GM12878 (cell line): ENCODE results near the gene MNAT1. TPM values are rescaled to one million over a fixed set of nuclear protein-coding genes. Genes with fewer than 3 reads are reported as not detected.

Source experiments
- ATAC-seq: fragments of 200-7000 bp; cut with Tn5 transposase; 3 replicates; pipeline ENCODE4 v1.9.1; 2020; ENCODE audit warnings: mild to moderate bottlenecking, moderate library complexity
- BruUV-seq: library from RNA; stranded (reverse); fragments of 400-500 nt; replicated peaks from 2 replicates; lab custom pipeline; 2021; lab: Mats Ljungman, UMichigan
- CTCF ChIA-PET: fragments of 300-600 bp; sonication (Branson Sonifier 250); formaldehyde crosslinking; extraction: SDS; loops from one replicate; lab custom pipeline; 2021; ENCODE audit warnings: inconsistent platforms; lab: Yijun Ruan, JAX
- POLR2A ChIA-PET: fragments of 350-600 bp; formaldehyde crosslinking; extraction: SDS; loops from one replicate; lab custom pipeline; 2021; ENCODE audit warnings: inconsistent platforms; lab: Charles Lee
- RAD21 ChIA-PET: fragments of 300-600 bp; sonication (Branson Sonifier 250); formaldehyde crosslinking; loops from one replicate; lab custom pipeline; 2023; ENCODE audit warnings: antibody characterized with exemption; ENCODE audit not compliant: unreplicated experiment; lab: Charles Lee
- SMC1A ChIA-PET: fragments of 300-600 bp; sonication (Branson Sonifier 250); formaldehyde crosslinking; loops from one replicate; lab custom pipeline; 2023; ENCODE audit not compliant: unreplicated experiment, uncharacterized antibody; lab: Charles Lee
- DNase-seq: peaks from one replicate; pipeline ENCODE4 v3.0.0-alpha.2; 2011; ENCODE audit warnings: low read depth, low spot score
- FAIRE-seq: peaks from 3 replicates; lab custom pipeline; 2011; peaks lifted over from hg19 to GRCh38; lab: Jason Lieb, UNC
- H2AFZ ChIP-seq: 2 replicates; pipeline ENCODE4 v1.6.0; 2011; ENCODE audit warnings: low read depth, low read length, control low read depth; ENCODE audit not compliant: control insufficient read depth
- H3K27ac ChIP-seq: 2 replicates; pipeline ENCODE4 v1.5.1; 2011; ENCODE audit warnings: control low read depth; ENCODE audit not compliant: control insufficient read depth, insufficient read depth
- H3K27me3 ChIP-seq, 2 experiments: replicated peaks in 1 of 2; 2 replicates each; pipeline versions ENCODE4 v1.6.0 to v1.6.1; 2011; ENCODE audit warnings: low read length in 1 of 2; ENCODE audit not compliant: control insufficient read depth in 2 of 2, insufficient read depth in 2 of 2
- H3K36me3 ChIP-seq, 2 experiments: 2 replicates each; pipeline ENCODE4 v1.5.1; 2011; ENCODE audit warnings: low read length in 1 of 2; ENCODE audit not compliant: control insufficient read depth in 2 of 2, insufficient read depth in 2 of 2
- H3K4me1 ChIP-seq: 2 replicates; pipeline ENCODE4 v1.6.1; 2011; ENCODE audit warnings: mild to moderate bottlenecking, low read length, moderate library complexity, mixed read lengths; ENCODE audit not compliant: control insufficient read depth, insufficient read depth
- H3K4me2 ChIP-seq: 2 replicates; pipeline ENCODE4 v1.6.0; 2011; ENCODE audit warnings: control low read depth; ENCODE audit not compliant: control insufficient read depth, insufficient read depth
- H3K4me3 ChIP-seq: fragments of 200-600 bp; sonication (generic); 2 replicates; pipeline ENCODE4 v1.5.1; 2016
- H3K79me2 ChIP-seq: 2 replicates; pipeline ENCODE4 v1.6.0; 2011; ENCODE audit warnings: low read length; ENCODE audit not compliant: control insufficient read depth, insufficient read depth
- H3K9ac ChIP-seq: 2 replicates; pipeline ENCODE4 v1.8.0; 2011; ENCODE audit warnings: low read length, control low read depth, mixed read lengths; ENCODE audit not compliant: control insufficient read depth, insufficient read depth
- H3K9me3 ChIP-seq: replicated peaks from 3 replicates; pipeline ENCODE4 v1.5.1; 2011; ENCODE audit warnings: mild to moderate bottlenecking, low read length; ENCODE audit not compliant: control insufficient read depth, insufficient read depth
- H4K20me1 ChIP-seq: 2 replicates; pipeline ENCODE4 v1.6.0; 2011; ENCODE audit not compliant: control insufficient read depth, insufficient read depth
- BCL11A ChIP-seq: IDR thresholded peaks from 2 replicates; pipeline ENCODE4 v1.6.1; 2011; ENCODE audit warnings: low read depth, low read length
- E2F8 ChIP-seq: fragments of 450-650 bp; IDR thresholded peaks from 2 replicates; pipeline ENCODE4 v1.6.1; 2018; ENCODE audit warnings: mild to moderate bottlenecking, low read depth, moderate library complexity; ENCODE audit not compliant: partially characterized antibody
- KAT2A ChIP-seq: conservative IDR thresholded peaks from 2 replicates; pipeline ENCODE4 v1.6.1; 2011; ENCODE audit warnings: low read depth, low read length; ENCODE audit not compliant: control insufficient read depth
- MLLT1 ChIP-seq: fragments of 450-650 bp; IDR thresholded peaks from 2 replicates; pipeline ENCODE4 v1.6.1; 2016; ENCODE audit warnings: mild to moderate bottlenecking
- NFYB ChIP-seq: IDR thresholded peaks from 2 replicates; pipeline ENCODE4 v1.6.1; 2011; ENCODE audit warnings: low read depth, mild to moderate bottlenecking, low read length, improper control_type of control experiment, moderate library complexity; ENCODE audit not compliant: insufficient read depth
- RELB ChIP-seq: fragments of 450-650 bp; IDR thresholded peaks from 2 replicates; pipeline ENCODE4 v1.6.1; 2017; ENCODE audit warnings: low read depth, mild to moderate bottlenecking, moderate library complexity
- WGBS: methylation state at CpG from one replicate; pipeline ENCODE4 v1.1.6; 2016; ENCODE audit warnings: low lambda C conversion rate; ENCODE audit not compliant: insufficient replicate concordance, insufficient coverage; ENCODE audit errors: missing lambda C conversion rate; 5-methylcytosine and 5-hydroxymethylcytosine counted together
- in situ Hi-C: fragments of 300-500 bp; cut with MboI; formaldehyde crosslinking; loops from 9 replicates; pipeline ENCODE4 v1.14.3; 2018; ENCODE audit warnings: mixed read lengths
- intact Hi-C: fragments of 100-400 bp; cut with micrococcal nuclease; formaldehyde crosslinking; loops from one replicate; pipeline ENCODE4 v1.14.2; 2022; ENCODE audit not compliant: unreplicated experiment
- polyA plus RNA-seq, 11 experiments: library from polyadenylated mRNA; depleted of rRNA in 4 of 11; unstranded in 6 of 11; stranded (reverse) in 5 of 11; fragments of >200 nt; fragmentation: Nextera tagmentation in 4 of 11; fragmentation: Illumina TruSeq in 1 of 11; extraction: Ambion mirVana in 4 of 11; extraction: Trizol in 1 of 11; gene quantifications; 1 replicate in 1 of 11; 2 replicates in 10 of 11; pipeline versions ENCODE4 v1.2.1 to v1.2.3, GENCODE V29; 2011 to 2016; ENCODE audit warnings: inconsistent platforms in 2 of 11, missing spikeins in 2 of 11, low read depth in 1 of 11
- total RNA-seq, 4 experiments: library from RNA; depleted of rRNA in 3 of 4; stranded (reverse); fragments of >200 nt in 3 of 4; fragmentation: Illumina TruSeq in 1 of 4; extraction: Trizol in 1 of 4; gene quantifications; 2 replicates each; pipeline versions ENCODE4 v1.2.1 to v1.2.3, GENCODE V29; 2013 to 2021
- TF ChIP-seq, protein P1 (sequence below): fragments of 450-650 bp; IDR thresholded peaks from 2 replicates; pipeline ENCODE4 v1.6.1; 2014; ENCODE audit warnings: mild to moderate bottlenecking

Gene MNAT1
- total and polyA plus RNA-seq, 10 of the 15 experiments (the other 5 are each of a cell fraction or from before 2014, with no cell fraction given), result 26.5 to 67.4 (median 40.8) TPM

- intact Hi-C loops (no loop called here), in situ Hi-C loops (no loop called here)
- FAIRE-seq (no peak), DNase-seq (no peak)
- no peaks in the 10 kb centered on the region for H3K4me1 ChIP-seq
- H3K27ac ChIP-seq, result no peak overlapping the region
- 96% methylated on average over 2 of the region's 2 CpGs for WGBS
- RAD21 ChIA-PET, result no interaction called here
- H3K9ac ChIP-seq, result no peak overlapping the region
- H3K79me2 ChIP-seq, result no peaks in the 10 kb centered on the region
- POLR2A ChIA-PET, result no interaction called here
- CTCF ChIA-PET, result no interaction called here
- BruUV-seq, result no TSS peak
- H2AFZ ChIP-seq, result no peak overlapping the region
- no peak overlapping the region for H3K4me3 ChIP-seq
- SMC1A ChIA-PET, result no interaction called here
- no peaks in the 10 kb centered on the region for H4K20me1 ChIP-seq
- TF ChIP-seq, protein P1, sequence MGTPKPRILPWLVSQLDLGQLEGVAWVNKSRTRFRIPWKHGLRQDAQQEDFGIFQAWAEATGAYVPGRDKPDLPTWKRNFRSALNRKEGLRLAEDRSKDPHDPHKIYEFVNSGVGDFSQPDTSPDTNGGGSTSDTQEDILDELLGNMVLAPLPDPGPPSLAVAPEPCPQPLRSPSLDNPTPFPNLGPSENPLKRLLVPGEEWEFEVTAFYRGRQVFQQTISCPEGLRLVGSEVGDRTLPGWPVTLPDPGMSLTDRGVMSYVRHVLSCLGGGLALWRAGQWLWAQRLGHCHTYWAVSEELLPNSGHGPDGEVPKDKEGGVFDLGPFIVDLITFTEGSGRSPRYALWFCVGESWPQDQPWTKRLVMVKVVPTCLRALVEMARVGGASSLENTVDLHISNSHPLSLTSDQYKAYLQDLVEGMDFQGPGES, result no peak
- TF ChIP-seq BCL11A (no peak), NFYB (no peak), MLLT1 (no peak), RELB (no peak), KAT2A (no peak), E2F8 (no peak)
- TF ChIP-seq, all 136 proteins: peak for 0
- Histone ChIP-seq H3K4me2 (no peak overlapping the region), H3K27me3 (no peaks in the 10 kb centered on the region), H3K9me3 (no peaks in the 10 kb centered on the region), H3K36me3 (no peaks in the 10 kb centered on the region)
- ATAC-seq, result no peak
These were observed 127.7 kb downstream of the MNAT1 start for GRCh38 chr14:60862283-60862682.
